GM19240 (cell line): Measurements from ENCODE around the gene CXorf49B.
"Not testable (repeated sequence)": the region's sequence is repeated elsewhere in the genome, so short reads cannot be mapped to it uniquely, and the experiment has no call there.

Experiments used
- DNase-seq: peaks from one replicate; pipeline ENCODE4 v3.0.0; 2011; ENCODE audit warnings: low spot score; ENCODE audit not compliant: insufficient read length

The CXorf49B gene

GRCh38 chrX:71763049-71763448, at the start of gene CXorf49B:
Gene CXorf49B (plus strand): TSS chrX:71763349. CDS start chrX:71763424, 75 bp downstream.
- not testable (repeated sequence) for DNase-seq

- DNase-seq: not testable (repeated sequence)
Measured at GRCh38 chrX:71714064-71714463, 49.1 kb upstream of the CXorf49B start.

GRCh38 chrX:71715551-71715950, 47.6 kb upstream of the CXorf49B start:
- DNase-seq: not testable (repeated sequence)

- DNase-seq: not testable (repeated sequence)
Measured at GRCh38 chrX:71716323-71716722, 46.8 kb upstream of the CXorf49B start.

- not testable (repeated sequence) for DNase-seq
Measured at GRCh38 chrX:71718185-71718584, 45.0 kb upstream of the CXorf49B start, which contains the start of gene CXorf49. Gene CXorf49 (minus strand): TSS chrX:71718285. CDS start chrX:71718151, 134 bp downstream.

- not testable (repeated sequence) for DNase-seq
Measured at GRCh38 chrX:71719195-71719594, 44.0 kb upstream of the CXorf49B start.

GRCh38 chrX:71720289-71720886, 42.8 kb upstream of the CXorf49B start:
- DNase-seq: not testable (repeated sequence)

- DNase-seq: not testable (repeated sequence)
Measured at GRCh38 chrX:71760688-71761281, 2.4 kb upstream of the CXorf49B start.

- not testable (repeated sequence) for DNase-seq
Measured at GRCh38 chrX:71764832-71765231, 1.7 kb downstream of the CXorf49B start.

- DNase-seq: not testable (repeated sequence)
Measured at GRCh38 chrX:71765613-71766012, 2.5 kb downstream of the CXorf49B start.

GRCh38 chrX:71767134-71767533, 4.0 kb downstream of the CXorf49B start:
- DNase-seq: not testable (repeated sequence)

- DNase-seq: not testable (repeated sequence)
Measured at GRCh38 chrX:71778322-71778721, 15.2 kb downstream of the CXorf49B start.

- DNase-seq: not testable (repeated sequence)
Measured at GRCh38 chrX:71782225-71782949, 19.2 kb downstream of the CXorf49B start.

GRCh38 chrX:71782950-71783299, 19.8 kb downstream of the CXorf49B start:
- not testable (repeated sequence) for DNase-seq

- not testable (repeated sequence) for DNase-seq
Measured at GRCh38 chrX:71783569-71784347, 20.6 kb downstream of the CXorf49B start.

GRCh38 chrX:71784348-71784983, 21.3 kb downstream of the CXorf49B start:
- DNase-seq: not testable (repeated sequence)

- DNase-seq: not testable (repeated sequence)
Measured at GRCh38 chrX:71806450-71806849, 43.3 kb downstream of the CXorf49B start.

- DNase-seq: no peak
Measured at GRCh38 chrX:71809886-71810285, 46.7 kb downstream of the CXorf49B start.

- no peak for DNase-seq
Measured at GRCh38 chrX:71814123-71814912, 51.2 kb downstream of the CXorf49B start.
